Esophagus (tissue), 2 donors: ENCODE results near the gene CTNNA1. TPM values are rescaled to one million over a fixed set of nuclear protein-coding genes. Genes with fewer than 3 reads are reported as not detected.
"Not testable (repeated sequence)": the region's sequence is repeated elsewhere in the genome, so short reads cannot be mapped to it uniquely, and the experiment has no call there.

Experiments used
- H3K27ac ChIP-seq, 2 donors: one replicate each; pipeline ENCODE4 v1.5.1; 2013; ENCODE audit warnings: low read depth in 2 of 2, mild to moderate bottlenecking in 2 of 2, inconsistent platforms in 1 of 2, low read length in 1 of 2, moderate library complexity in 1 of 2
- H3K27me3 ChIP-seq, 2 donors: one replicate each; pipeline ENCODE4 v1.6.1; 2013; ENCODE audit warnings: low read length in 2 of 2, control low read depth in 1 of 2, mild to moderate bottlenecking in 1 of 2; ENCODE audit not compliant: insufficient read depth in 2 of 2, control insufficient read depth in 1 of 2
- H3K36me3 ChIP-seq, 2 donors: one replicate each; pipeline ENCODE4 v1.6.1; 2013; ENCODE audit warnings: low read length in 1 of 2; ENCODE audit not compliant: control insufficient read depth in 2 of 2, insufficient read depth in 2 of 2
- H3K4me1 ChIP-seq, 2 donors: one replicate each; pipeline ENCODE4 v1.6.1; 2013; ENCODE audit warnings: low read length in 1 of 2; ENCODE audit not compliant: control insufficient read depth in 2 of 2, insufficient read depth in 2 of 2
- H3K4me3 ChIP-seq, 2 donors: one replicate each; pipeline ENCODE4 v1.5.1; 2013; ENCODE audit warnings: low read length in 2 of 2, mild to moderate bottlenecking in 2 of 2, low read depth in 1 of 2, moderate library complexity in 1 of 2
- H3K9me3 ChIP-seq, 2 donors: one replicate each; pipeline ENCODE4 v1.6.1; 2013; ENCODE audit warnings: mild to moderate bottlenecking in 2 of 2, low read depth in 1 of 2, low read length in 1 of 2, moderate library complexity in 1 of 2; ENCODE audit not compliant: control insufficient read depth in 2 of 2, insufficient read depth in 1 of 2
- WGBS, 2 donors: extraction: QIAGEN DNeasy Blood & Tissue Kit; methylation state at CpG; one replicate each; pipeline ENCODE4 v1.1.7; 2013; 5-methylcytosine and 5-hydroxymethylcytosine counted together
- polyA plus RNA-seq, 2 donors: library from polyadenylated mRNA; stranded (reverse); fragments of 200-250 nt; gene quantifications; one replicate each; pipeline ENCODE4 v1.2.3, GENCODE V29; 2013
- donor health status: healthy with polysubstance abuse.
- donor health status: Bipolar disorder and iron deficiency.

The CTNNA1 gene
- polyA plus RNA-seq, 2 donors, result 221 to 223 TPM

DNA sequence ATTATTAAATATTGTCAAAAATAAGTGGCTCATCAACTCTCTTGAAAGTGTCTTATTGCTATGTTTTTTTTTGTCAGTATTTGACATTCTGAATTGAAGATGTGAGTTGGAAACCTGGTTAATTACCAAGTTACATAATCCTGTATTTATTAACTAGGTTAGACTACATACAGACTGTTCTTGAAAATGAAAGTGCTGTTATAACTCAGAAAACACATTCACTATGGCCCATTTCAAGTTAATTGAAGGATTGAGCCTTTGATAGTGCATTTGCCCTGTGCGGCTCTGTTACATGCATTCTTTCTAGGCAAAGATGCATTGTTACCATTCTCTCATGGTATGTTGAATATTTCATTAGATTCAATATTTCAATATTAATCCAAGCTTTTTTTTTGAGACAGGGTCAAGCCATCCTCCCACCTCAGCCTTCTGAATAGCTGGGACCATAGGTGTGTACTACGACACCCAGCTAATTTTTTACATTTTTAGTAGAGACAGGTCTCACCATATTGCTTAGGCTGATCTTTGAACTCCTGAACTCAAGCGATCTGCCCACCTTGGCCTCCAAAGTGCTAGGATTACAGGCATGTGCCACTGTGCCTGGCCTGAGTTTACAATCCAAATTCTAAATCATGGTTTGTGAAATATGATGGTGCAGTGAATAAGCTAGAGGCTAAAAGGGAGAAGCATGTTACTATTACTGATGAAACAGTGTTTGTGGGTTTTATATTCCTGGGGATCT is 10.0 kb downstream of the CTNNA1 start:
- no peaks in the 10 kb centered on the region for H3K9me3 ChIP-seq
- H3K27ac ChIP-seq, result no peak overlapping the region
- 88 to 90% methylated on average over 3 of the region's 3 CpGs for WGBS, 2 donors
- H3K27me3 ChIP-seq, result no peaks in the 10 kb centered on the region
- H3K4me1 ChIP-seq, result peaks cover 0 to 12% of the 10 kb centered on the region in 2 donors
- H3K4me3 ChIP-seq, result no peak overlapping the region
- peaks cover 2 to 7% of the 10 kb centered on the region in 2 donors for H3K36me3 ChIP-seq

DNA sequence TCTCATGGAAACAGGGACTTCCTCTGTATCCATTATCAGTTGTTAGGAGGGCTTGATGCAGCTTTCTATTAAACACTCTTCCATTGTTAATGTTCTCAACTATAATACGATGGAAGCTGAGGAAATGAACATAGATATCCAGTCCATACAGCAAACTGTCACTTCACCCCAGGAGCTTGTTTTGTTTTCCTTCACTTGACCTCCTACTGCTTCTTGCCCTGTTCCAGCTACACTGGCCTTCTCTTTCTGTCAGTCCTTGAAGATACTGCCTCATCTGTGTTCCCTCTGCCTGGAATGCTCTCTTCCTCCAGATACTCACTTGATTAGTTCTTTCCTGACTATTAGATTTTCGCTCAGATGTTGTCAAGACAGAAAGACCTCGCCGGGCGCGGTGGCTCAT is 17.1 kb downstream of the CTNNA1 start:
- Histone ChIP-seq H3K27ac (no peak overlapping the region), H3K27me3 (no peaks in the 10 kb centered on the region), H3K4me1 (peaks cover 2 to 5% of the 10 kb centered on the region in 2 donors), H3K9me3 (no peaks in the 10 kb centered on the region), H3K36me3 (peaks cover 0 to 5% of the 10 kb centered on the region in 2 donors), H3K4me3 (no peak overlapping the region)
- 90 to 94% methylated on average over 6 of the region's 6 CpGs for WGBS, 2 donors

DNA sequence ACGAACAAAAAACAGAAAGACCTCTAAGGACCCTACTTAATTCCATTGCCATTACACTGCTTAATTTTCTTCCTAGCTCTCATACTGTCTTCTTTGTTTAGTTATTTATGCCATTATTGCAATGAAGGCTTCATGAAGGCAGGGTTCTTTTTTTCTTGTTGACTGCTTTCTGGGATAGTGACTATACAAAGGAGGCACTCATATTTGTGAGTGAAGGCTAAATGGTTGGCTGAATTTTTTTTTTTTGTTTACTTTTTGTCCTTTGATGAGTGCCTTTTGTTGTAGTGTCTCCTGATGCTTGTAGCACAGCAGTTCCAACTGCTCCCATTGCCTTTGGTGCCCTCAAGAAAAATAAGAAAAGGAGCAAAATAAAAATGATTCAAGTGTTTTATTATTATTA is 17.8 kb downstream of the CTNNA1 start:
- Histone ChIP-seq H3K36me3 (peaks cover 0 to 5% of the 10 kb centered on the region in 2 donors), H3K4me1 (peaks cover 2 to 5% of the 10 kb centered on the region in 2 donors), H3K27me3 (no peaks in the 10 kb centered on the region), H3K27ac (no peak overlapping the region), H3K4me3 (no peak overlapping the region), H3K9me3 (no peaks in the 10 kb centered on the region)
- WGBS, 2 donors, result 70 to 79% methylated on average over 1 of the region's 1 CpG

DNA sequence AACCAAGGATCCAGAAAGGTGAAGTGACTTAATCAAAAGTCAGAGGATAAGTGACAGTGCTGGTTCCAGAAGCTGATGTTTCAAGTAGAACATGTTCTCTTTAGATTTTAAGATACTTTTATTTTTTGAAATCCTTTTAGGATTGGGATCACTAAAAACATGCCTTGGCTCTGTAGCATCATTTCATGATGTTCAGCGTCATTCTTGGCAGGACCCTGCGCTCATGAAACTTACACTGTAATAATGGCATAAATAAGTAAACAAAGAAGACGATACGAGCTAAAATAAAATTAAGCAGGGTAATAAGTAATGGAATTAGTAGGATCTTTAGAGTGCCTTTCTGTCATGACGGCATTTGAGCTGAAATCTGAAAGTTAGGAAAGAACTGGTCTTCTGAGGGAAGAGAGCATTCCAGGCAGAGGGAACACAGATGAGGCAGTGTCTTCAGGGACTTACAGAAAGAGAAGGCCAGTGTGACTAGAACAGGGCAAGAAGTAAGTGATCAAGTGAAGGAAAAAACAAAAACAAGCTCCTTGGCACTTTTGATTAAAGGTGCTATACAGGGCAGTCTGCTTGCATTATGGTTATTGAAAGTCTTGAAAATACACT is 19.9 kb downstream of the CTNNA1 start:
- Histone ChIP-seq H3K9me3 (no peaks in the 10 kb centered on the region), H3K4me1 (peaks cover 0 to 2% of the 10 kb centered on the region in 2 donors), H3K4me3 (no peak overlapping the region), H3K27me3 (no peaks in the 10 kb centered on the region), H3K27ac (no peak overlapping the region), H3K36me3 (peaks cover 0 to 5% of the 10 kb centered on the region in 2 donors)
- whole genome bisulfite sequencing, 2 donors, result 40 to 47% methylated on average over 5 of the region's 5 CpGs

DNA sequence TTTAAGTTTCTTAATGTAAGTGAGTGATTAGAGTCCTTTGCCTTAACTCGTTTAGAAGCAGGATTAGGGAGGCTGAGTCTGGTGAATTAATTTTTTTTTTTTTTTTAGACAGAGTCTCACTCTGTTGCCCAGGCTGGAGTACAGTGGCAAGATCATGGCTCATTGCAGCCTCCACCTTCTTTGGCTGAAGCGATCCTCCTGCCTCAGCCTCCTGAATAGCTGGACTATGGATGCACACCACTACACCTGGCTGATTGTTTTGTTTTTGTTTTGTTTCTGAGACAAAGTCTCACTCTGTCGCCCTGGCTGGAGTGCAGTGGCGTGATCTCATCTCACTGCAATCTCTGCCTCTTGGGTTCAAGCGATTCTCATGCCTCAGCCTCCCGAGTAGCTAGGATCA is 20.4 kb downstream of the CTNNA1 start:
- WGBS, 2 donors, result 83 to 84% methylated on average over 6 of the region's 6 CpGs

DNA sequence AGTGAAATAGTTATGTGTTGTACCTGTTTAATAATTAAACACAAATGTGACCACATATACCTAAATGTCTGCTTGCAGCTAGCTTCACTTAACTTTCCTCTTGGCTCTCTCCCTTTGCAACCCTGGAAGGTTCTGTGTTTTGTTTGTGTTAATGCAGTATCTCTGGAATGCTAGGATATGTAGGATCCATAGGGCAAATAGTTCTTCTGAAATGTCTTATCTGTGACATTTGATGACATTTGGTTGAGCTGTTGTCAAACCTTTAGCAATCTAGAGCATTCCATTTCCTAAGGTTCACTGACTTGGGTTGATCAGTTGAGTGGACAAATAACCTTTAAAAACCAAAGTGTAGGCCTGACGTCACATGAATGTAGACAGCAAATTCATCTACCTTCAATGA is 21.8 kb downstream of the CTNNA1 start:
- Histone ChIP-seq H3K27me3 (no peaks in the 10 kb centered on the region), H3K27ac (no peak overlapping the region), H3K9me3 (no peaks in the 10 kb centered on the region), H3K4me1 (peaks cover 0 to 2% of the 10 kb centered on the region in 2 donors), H3K4me3 (no peak overlapping the region), H3K36me3 (peaks cover 0 to 8% of the 10 kb centered on the region in 2 donors)
- WGBS, 2 donors, result 82 to 91% methylated on average over 1 of the region's 1 CpG

More for the DNA sequence above, 20.4 kb downstream of the CTNNA1 start:
- H3K9me3 ChIP-seq, H3K36me3 ChIP-seq, H3K4me3 ChIP-seq, H3K27ac ChIP-seq, H3K4me1 ChIP-seq, H3K27me3 ChIP-seq: not testable (repeated sequence)

DNA sequence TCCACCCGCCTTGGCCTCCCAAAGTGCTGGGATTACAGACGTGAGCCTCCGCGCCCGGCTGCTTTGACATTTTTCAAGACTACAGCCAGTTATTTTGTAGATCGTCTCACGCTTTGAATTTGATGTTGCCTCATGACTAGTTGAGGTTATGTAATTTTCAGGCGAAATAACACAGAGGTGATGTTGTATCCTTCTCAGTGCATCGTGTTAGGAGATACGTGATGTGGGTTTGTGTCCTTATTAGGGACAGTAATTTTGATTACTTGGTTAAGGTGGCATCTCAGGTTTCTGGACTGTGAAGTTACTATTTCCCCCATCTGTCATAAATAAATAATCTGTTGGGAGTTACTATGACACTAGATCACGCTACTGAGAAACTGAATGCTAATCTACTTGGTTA is 25.0 kb downstream of the CTNNA1 start:
- H3K4me1 ChIP-seq, result no peaks in the 10 kb centered on the region
- H3K36me3 ChIP-seq, result peaks cover 0 to 10% of the 10 kb centered on the region in 2 donors
- 94 to 95% methylated on average over 11 of the region's 11 CpGs for WGBS, 2 donors
- H3K27me3 ChIP-seq, result no peaks in the 10 kb centered on the region
- H3K9me3 ChIP-seq, result no peaks in the 10 kb centered on the region
- no peak overlapping the region for H3K27ac ChIP-seq
- no peak overlapping the region for H3K4me3 ChIP-seq

DNA sequence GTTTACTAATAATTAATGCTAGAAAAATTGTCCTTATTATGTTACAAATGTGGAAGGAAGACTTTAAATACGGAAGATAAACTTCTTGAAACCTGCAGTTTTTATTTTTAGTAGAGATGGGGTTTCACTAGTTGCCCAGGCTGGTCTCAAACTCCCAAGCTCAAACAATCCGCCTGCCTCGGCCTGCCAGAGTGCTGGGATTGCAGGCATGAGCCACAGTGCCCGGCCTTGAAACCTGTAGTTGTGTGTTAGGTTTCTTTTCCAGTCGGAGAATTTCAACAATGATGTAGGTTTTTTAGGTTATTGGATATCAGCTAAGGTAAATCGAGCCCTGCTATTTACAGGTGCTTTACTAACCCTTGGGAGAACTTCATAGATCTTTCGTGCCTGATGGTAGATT is 30.8 kb downstream of the CTNNA1 start:
- Histone ChIP-seq H3K36me3 (peaks cover 0 to 3% of the 10 kb centered on the region in 2 donors), H3K27ac (no peak overlapping the region), H3K4me1 (no peaks in the 10 kb centered on the region), H3K9me3 (no peaks in the 10 kb centered on the region), H3K4me3 (no peak overlapping the region), H3K27me3 (no peaks in the 10 kb centered on the region)
- WGBS, 2 donors, result 81 to 91% methylated on average over 7 of the region's 7 CpGs

DNA sequence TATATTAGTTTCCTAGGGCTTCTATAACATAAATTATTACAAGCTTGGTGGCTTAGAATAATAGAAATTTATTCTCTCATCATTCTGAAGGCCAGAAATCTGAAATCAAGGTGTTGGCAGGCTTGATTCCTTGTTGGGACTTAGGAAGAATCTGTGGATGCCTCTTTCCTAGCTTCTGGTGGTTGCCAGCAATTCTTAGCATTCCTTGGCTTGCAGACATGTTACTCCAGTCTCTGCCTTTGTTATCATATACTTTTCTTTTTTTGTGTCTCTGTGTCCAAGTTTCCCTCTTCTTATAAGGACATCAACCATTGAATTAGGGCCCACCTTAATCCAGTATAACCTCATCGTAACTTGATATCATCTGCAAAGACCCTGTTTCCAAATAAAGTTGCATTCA is 31.4 kb downstream of the CTNNA1 start:
- Histone ChIP-seq H3K9me3 (no peaks in the 10 kb centered on the region), H3K4me1 (no peaks in the 10 kb centered on the region), H3K36me3 (peaks cover 0 to 3% of the 10 kb centered on the region in 2 donors), H3K27me3 (no peaks in the 10 kb centered on the region), H3K4me3 (no peak overlapping the region), H3K27ac (no peak overlapping the region)
- 94 to 96% methylated on average over 1 of the region's 1 CpG for WGBS, 2 donors

DNA sequence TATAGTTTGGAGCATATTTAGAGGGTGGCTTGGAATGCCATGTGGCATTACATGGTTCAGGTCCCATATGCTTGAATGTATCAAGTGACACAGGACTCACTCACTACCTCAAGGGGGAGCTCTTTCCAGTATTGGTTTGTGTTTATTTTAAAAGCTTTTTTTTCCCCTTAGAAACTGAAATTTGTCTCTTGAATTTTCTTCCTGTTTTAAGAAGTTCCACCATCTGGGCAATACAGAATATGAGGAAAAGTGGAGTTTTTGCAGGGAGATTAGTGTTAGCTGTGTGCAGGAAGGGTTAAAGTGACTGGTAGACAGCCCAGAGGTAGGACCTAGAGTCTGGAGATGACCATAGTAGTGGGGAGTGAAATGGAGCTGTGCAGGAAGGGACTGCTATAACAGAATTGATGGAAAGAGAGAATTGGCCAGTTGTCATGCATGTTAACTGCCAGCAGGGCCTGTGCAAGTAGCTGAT is 36.6 kb downstream of the CTNNA1 start:
- no peaks in the 10 kb centered on the region for H3K9me3 ChIP-seq
- no peaks in the 10 kb centered on the region for H3K27me3 ChIP-seq
- H3K36me3 ChIP-seq, result no peaks in the 10 kb centered on the region
- no peak overlapping the region for H3K4me3 ChIP-seq
- no peak overlapping the region for H3K27ac ChIP-seq
- no peaks in the 10 kb centered on the region for H3K4me1 ChIP-seq
